Astrocyte of the spinal cord (primary cell): ENCODE results near the gene PTPRU.

ENCODE experiments used
- DNase-seq: peaks from one replicate; pipeline ENCODE4 v3.0.0; 2011; ENCODE audit warnings: low read depth, low spot score
- H3K4me3 ChIP-seq: 2 replicates; pipeline ENCODE4 v1.5.1; 2011; ENCODE audit warnings: low read depth, mild to moderate bottlenecking, low read length, moderate library complexity
- in situ Hi-C: cut with HindIII; loops from 2 replicates; pipeline ENCODE4 v1.10.0; 2017; ENCODE audit warnings: low sequenced_read_pairs
- TF ChIP-seq, protein P1 (sequence below): IDR thresholded peaks from 2 replicates; pipeline ENCODE4 v1.5.1; 2012; ENCODE audit warnings: low read depth, mild to moderate bottlenecking, low read length, inconsistent platforms

Gene PTPRU

DNA sequence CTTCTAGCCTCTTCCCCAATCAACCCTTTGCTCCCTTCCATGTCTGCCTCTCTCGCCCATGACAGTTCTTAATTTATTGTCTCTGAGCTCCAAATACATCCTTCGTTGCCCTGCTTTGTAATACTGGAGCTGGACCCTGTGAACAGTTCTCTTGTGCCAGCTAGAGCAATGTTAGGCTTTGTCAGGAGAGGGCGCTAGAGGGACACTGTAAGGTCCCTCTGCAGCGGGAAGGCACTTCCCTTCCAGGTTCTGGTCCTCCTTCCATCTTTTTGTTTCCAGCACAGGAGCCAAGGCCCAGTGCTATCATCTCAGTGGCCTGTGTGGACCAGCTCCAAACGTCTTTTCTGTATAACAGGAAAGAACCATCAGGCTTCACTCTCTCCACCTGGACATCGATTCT lies 95.9 kb downstream of the PTPRU start:
- in situ Hi-C loops, result no loop called here

DNA sequence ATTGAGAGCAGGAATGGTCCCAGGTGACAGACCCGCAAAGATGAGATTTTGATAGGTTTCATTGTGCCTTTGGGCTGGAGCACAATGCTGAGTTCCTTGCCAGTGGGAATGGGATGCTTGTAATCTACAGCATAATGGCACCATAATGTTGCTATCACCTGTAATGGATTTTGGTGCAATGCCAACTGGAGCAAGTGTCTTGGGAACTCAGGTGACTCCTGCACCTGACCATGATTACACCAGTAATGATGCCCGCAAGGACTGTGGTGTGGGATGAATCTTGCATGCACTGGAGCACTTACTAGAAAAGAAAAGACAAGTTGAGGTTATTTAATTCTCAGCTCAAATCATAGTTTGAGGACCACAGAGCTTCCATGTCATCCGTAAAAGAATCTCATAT lies 96.7 kb downstream of the PTPRU start:
- no peak for DNase-seq
- in situ Hi-C loops, result no loop called here
- TF ChIP-seq, protein P1, sequence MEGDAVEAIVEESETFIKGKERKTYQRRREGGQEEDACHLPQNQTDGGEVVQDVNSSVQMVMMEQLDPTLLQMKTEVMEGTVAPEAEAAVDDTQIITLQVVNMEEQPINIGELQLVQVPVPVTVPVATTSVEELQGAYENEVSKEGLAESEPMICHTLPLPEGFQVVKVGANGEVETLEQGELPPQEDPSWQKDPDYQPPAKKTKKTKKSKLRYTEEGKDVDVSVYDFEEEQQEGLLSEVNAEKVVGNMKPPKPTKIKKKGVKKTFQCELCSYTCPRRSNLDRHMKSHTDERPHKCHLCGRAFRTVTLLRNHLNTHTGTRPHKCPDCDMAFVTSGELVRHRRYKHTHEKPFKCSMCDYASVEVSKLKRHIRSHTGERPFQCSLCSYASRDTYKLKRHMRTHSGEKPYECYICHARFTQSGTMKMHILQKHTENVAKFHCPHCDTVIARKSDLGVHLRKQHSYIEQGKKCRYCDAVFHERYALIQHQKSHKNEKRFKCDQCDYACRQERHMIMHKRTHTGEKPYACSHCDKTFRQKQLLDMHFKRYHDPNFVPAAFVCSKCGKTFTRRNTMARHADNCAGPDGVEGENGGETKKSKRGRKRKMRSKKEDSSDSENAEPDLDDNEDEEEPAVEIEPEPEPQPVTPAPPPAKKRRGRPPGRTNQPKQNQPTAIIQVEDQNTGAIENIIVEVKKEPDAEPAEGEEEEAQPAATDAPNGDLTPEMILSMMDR, result no peak
- H3K4me3 ChIP-seq, result no peak overlapping the region

More for the DNA sequence above, 95.9 kb downstream of the PTPRU start:
- peak; percentile 37 for DNase-seq
- no peak overlapping the region for H3K4me3 ChIP-seq
- TF ChIP-seq, protein P1, result peak; percentile 59

DNA sequence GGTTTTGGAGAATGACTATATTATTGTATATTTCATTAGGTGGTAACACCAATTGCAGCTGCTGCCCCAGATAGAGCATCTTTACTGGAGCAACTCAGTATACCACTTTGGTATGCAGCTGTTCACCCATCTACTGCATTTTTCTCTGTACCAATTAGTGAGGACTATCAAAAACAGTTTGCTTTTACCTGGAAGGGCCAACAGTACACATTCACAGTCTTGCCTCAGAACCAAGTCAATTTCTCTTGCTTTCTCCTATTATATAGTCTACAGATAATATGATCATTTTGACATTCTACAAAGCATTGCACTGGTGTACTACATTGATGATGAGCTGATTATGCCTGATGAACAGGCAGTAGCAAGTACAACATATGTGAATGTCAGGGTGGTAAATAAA lies 99.3 kb downstream of the PTPRU start:
- TF ChIP-seq, protein P1, result no peak
- DNase-seq, result no peak
- H3K4me3 ChIP-seq, result no peak overlapping the region
- in situ Hi-C loops, result no loop called here

DNA sequence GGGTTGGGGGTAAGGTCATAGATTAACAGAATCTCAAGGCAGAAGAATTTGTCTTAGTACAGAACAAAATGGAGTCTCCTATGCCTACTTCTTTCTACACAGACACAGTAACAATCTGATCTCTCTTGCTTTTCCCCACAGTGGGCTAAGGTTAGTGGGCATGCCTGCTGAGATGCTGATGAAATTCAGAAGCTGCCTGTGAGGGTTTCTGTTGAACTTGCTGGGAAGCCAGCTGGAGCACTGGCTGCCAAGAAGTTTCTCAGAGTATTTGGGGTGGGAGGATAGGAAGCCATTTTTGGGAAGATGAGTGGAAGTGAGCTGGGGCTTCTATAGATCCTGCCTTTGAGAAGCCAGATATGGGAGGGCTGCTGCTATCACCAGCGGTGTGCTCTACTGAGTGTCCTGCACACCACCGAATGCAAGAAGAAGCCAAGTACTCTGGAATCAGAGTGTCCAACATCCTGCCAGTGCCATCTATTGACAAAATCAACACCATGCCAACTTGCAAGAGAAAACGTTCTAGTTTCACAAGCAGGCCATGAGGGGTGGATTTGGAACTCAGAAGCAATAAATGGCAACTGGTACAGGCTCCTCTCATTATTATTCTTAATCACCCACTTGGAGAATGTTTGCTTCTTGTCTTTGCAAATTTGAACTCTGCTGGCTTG lies 102.7 kb downstream of the PTPRU start:
- no peak overlapping the region for H3K4me3 ChIP-seq
- TF ChIP-seq, protein P1, result no peak
- in situ Hi-C loops, result no loop called here
- no peak for DNase-seq

DNA sequence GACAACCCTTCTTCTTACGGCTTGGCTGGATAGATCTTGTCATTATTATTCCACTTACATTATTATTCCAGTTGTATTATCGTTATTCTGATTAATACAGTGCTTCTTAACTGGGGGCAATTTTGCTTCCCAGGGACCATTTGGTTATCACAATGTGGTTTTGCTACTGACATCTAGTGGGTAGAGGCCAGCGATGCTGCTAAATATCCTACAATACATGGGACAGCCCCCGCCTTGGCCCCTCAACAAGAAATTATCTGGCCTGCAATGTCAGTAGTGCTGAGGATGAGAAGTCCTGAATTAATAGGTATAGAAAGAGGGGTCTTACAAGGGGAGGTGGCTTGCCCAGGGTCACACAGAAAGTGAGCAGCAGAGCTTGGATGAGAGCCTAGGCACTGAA lies 105.6 kb downstream of the PTPRU start:
- no peak for DNase-seq
- no peak overlapping the region for H3K4me3 ChIP-seq
- TF ChIP-seq, protein P1, result peak; percentile 33
- in situ Hi-C loops, result no loop called here

DNA sequence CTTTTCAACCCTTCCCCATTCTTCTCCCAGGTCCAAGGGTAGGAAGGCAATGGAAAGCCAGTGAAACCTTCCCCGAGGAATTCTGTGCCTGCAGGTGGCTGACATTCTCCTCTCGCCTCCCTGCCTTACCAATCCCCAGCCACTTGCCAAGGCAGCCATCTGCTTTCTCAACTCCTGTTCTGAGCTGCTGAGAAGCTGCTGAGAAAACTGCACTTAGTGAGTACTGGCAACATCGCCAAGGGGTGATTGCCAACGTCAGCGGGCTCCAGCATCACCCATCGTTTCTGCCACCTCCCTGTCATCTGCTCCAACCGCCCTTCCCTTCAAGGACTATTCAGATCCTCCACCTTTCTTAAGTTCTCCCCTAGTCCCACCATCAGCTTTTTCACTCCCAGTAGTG lies 106.0 kb downstream of the PTPRU start:
- TF ChIP-seq, protein P1, result no peak
- H3K4me3 ChIP-seq, result no peak overlapping the region
- DNase-seq, result no peak
- in situ Hi-C loops, result no loop called here
